Keratinocyte (primary cell): ENCODE data around the gene ABLIM1.

Source experiments
- CTCF ChIP-seq, 3 experiments: IDR thresholded peaks in 1 of 3; conservative IDR thresholded peaks in 1 of 3; optimal IDR thresholded peaks in 1 of 3; 2 replicates in 2 of 3; 3 replicates in 1 of 3; pipeline versions ENCODE3 to v1.5.1; 2011; ENCODE audit warnings: low read length in 3 of 3, mild to moderate bottlenecking in 3 of 3, moderate library complexity in 2 of 3, control low read depth in 1 of 3, inconsistent platforms in 1 of 3; ENCODE audit not compliant: insufficient read depth in 2 of 3; ENCODE audit errors: extremely low read depth in 1 of 3
- EZH2 ChIP-seq: IDR thresholded peaks from one replicate; pipeline ENCODE4 v1.6.1; 2012; ENCODE audit warnings: inconsistent platforms, mild to moderate bottlenecking, low read length, moderate library complexity

DNA sequence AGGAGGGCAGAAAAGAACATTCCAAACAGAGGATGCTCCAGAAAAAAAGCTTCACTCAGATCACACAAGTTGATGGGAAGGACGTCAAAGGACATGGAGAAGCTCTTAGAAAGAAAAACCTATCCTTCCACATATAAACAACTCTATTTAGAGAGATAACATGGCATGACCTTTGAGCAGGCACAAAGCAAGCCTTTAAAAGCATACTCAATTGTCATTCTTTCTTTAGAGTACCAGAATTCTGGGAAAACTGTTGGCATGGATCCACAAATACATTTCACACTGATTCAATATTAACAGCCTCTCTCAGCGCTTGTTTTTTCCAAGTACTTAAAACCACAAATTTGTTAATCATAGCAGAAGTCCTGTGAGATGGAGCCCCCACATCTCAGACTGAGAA, 7.3 kb upstream of the ABLIM1 start:
- TF ChIP-seq CTCF (optimal IDR thresholded peaks at IDR 0.05 in 1 of 3, IDR thresholded peaks at IDR 0.05 in 1 of 3, conservative IDR thresholded peaks at IDR 0.05 in 1 of 3; ENCODE audit: extremely low read depth in 1 of 3, insufficient read depth in 2 of 3, low read length in 3 of 3) (no peak), EZH2 (no peak)
